Liver (tissue), 3 donors: ENCODE measurements around the gene PTPN14.

Source experiments
- GABPA ChIP-seq, 2 donors: IDR thresholded peaks in 1 of 2; conservative IDR thresholded peaks in 1 of 2; 2 replicates each; pipeline ENCODE4 v1.6.1; 2016; ENCODE audit warnings: antibody characterized with exemption in 2 of 2, mild to moderate bottlenecking in 1 of 2, moderate library complexity in 1 of 2
- JUND ChIP-seq, 2 donors: IDR thresholded peaks; 2 replicates each; pipeline ENCODE4 v1.6.1; 2016; ENCODE audit warnings: antibody characterized with exemption in 2 of 2
- YY1 ChIP-seq: IDR thresholded peaks from 2 replicates; pipeline ENCODE4 v1.6.1; 2016; ENCODE audit warnings: antibody characterized with exemption, mild to moderate bottlenecking
- TF ChIP-seq, protein P1 (sequence below): fragments of 150-350 bp; IDR thresholded peaks from 2 replicates; pipeline ENCODE4 v1.5.1; 2017; ENCODE audit warnings: improper control_type of control experiment, low read depth, low read length; ENCODE audit not compliant: missing input control
- TF ChIP-seq, protein P2 (sequence below): IDR thresholded peaks from 2 replicates; pipeline ENCODE4 v1.6.1; 2016; ENCODE audit warnings: antibody characterized with exemption
- TF ChIP-seq, protein P3 (sequence below): IDR thresholded peaks from 2 replicates; pipeline ENCODE4 v1.6.1; 2016; ENCODE audit warnings: antibody characterized with exemption, mild to moderate bottlenecking
- donor health status: healthy.
- donor health status: healthy.

DNA sequence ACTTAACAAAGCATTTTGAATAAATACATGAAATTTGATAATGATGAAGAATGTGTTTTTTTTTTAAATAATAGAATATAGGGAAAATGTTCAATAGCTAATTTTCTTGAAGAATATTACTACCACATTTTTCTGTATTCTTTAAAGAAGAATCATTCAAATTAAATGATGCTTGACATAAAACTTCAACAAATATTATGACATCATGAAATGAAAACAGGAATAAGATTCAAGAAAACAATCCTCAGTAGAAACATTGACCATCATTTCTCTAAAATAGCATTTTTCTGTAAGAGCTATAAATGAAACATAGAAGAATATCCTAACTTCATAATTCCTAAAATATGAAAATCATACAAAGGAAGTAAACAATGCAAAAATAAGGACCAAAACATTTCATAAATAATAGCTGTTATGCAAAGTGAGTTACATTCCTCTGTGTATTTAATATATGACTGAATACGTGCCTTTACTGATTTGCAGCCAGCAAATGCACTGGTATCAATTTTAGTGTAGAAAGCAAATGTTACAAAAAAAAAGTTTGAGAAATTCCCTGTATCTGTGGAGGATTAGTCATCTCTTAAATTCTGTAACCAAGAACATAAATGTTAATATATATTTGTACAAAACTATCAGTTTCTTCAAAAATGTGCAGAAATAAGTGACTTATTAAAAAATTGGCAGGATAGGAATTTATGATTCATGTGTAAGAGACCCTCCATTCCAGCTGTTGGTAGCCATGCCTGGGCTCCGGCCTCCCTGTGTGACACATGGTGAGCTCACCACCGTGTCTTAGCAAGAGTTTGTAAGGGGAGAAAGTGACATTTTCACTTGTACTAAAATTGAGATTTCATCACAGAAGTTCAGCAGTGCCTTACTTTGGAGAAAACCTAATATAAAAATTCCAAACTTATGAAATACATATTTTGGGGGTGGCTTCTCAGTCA is 15.0 kb upstream of the PTPN14 start:
- TF ChIP-seq, protein P1, sequence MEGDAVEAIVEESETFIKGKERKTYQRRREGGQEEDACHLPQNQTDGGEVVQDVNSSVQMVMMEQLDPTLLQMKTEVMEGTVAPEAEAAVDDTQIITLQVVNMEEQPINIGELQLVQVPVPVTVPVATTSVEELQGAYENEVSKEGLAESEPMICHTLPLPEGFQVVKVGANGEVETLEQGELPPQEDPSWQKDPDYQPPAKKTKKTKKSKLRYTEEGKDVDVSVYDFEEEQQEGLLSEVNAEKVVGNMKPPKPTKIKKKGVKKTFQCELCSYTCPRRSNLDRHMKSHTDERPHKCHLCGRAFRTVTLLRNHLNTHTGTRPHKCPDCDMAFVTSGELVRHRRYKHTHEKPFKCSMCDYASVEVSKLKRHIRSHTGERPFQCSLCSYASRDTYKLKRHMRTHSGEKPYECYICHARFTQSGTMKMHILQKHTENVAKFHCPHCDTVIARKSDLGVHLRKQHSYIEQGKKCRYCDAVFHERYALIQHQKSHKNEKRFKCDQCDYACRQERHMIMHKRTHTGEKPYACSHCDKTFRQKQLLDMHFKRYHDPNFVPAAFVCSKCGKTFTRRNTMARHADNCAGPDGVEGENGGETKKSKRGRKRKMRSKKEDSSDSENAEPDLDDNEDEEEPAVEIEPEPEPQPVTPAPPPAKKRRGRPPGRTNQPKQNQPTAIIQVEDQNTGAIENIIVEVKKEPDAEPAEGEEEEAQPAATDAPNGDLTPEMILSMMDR = no peak
- TF ChIP-seq JUND (IDR thresholded peaks at IDR 0.05) (no peak), GABPA (IDR thresholded peaks at IDR 0.05 in 1 of 2, conservative IDR thresholded peaks at IDR 0.05 in 1 of 2) (no peak), YY1 (no peak)
- TF ChIP-seq, protein P2, sequence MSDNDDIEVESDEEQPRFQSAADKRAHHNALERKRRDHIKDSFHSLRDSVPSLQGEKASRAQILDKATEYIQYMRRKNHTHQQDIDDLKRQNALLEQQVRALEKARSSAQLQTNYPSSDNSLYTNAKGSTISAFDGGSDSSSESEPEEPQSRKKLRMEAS = no peak
- TF ChIP-seq, protein P3, sequence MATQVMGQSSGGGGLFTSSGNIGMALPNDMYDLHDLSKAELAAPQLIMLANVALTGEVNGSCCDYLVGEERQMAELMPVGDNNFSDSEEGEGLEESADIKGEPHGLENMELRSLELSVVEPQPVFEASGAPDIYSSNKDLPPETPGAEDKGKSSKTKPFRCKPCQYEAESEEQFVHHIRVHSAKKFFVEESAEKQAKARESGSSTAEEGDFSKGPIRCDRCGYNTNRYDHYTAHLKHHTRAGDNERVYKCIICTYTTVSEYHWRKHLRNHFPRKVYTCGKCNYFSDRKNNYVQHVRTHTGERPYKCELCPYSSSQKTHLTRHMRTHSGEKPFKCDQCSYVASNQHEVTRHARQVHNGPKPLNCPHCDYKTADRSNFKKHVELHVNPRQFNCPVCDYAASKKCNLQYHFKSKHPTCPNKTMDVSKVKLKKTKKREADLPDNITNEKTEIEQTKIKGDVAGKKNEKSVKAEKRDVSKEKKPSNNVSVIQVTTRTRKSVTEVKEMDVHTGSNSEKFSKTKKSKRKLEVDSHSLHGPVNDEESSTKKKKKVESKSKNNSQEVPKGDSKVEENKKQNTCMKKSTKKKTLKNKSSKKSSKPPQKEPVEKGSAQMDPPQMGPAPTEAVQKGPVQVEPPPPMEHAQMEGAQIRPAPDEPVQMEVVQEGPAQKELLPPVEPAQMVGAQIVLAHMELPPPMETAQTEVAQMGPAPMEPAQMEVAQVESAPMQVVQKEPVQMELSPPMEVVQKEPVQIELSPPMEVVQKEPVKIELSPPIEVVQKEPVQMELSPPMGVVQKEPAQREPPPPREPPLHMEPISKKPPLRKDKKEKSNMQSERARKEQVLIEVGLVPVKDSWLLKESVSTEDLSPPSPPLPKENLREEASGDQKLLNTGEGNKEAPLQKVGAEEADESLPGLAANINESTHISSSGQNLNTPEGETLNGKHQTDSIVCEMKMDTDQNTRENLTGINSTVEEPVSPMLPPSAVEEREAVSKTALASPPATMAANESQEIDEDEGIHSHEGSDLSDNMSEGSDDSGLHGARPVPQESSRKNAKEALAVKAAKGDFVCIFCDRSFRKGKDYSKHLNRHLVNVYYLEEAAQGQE = no peak
